ENCODE measurements around the gene SLC24A3. TPM values are rescaled to one million over a fixed set of nuclear protein-coding genes. Genes with fewer than 3 reads are reported as not detected.

SLC24A3 gene
- total and polyA plus RNA-seq, 2 experiments from 2014 or later: 0.81 to 2.5 TPM

DNA sequence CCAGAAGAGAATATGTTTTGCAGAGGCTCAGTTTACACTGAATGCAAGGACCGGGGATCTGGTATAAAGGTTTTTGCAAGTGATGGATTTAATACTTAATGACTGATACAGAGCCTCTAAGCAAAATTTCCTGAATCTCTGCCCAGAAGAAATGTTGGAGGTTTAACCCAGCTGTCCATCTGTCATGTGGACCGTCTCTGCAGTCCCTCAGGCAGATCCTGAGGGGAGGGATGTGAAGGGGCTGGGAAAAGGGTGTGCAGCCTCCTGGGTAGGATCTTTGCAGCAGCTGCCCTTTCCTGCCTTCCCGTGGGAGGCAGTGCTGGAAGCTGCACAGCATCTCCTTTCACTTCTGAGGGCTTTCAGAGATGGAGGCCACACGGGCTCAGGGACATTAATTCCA, 207.0 kb downstream of the SLC24A3 start:
- no peak for ATAC-seq
- no peak overlapping the region for H3K27ac Mint-ChIP-seq

DNA sequence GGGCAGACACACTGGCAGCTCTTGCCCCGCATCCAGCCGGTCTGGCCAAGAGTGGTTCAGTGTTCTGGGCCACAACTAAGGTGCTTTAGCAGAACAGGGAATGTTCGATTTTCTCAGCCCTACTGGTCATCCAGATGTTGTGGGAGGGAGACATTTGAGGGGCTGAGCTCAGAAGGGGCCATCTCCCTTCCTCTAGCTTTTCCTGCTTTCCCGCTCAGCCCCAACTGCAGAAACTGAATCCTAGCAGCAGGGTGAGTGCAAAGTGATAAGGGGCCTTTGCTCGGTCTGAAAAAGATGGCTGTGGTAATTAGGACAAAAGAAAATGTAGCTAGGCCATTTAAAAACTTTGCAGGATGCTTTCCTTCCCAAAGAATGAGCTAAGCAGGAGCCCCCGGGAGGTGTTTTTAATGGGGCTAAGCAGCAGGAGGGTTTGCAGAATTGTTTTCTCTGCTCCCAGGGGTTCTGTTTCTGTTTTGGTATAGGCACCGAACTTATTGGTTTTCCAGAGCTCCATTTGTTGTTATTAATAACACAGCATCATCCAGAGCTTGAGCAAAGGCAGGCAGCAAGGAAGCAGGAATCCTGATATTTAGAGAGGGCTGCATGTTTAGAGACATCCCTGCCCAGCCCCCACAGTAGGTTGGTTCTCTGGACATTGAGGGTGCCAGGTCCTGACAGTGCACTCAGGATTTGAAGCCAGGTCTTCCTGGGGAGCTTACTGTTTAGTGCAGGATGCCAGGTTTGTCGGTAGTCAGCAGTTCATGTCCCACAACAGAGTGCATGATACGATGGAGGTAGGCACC, 210.9 kb downstream of the SLC24A3 start:
- peaks cover 13% of the 10 kb centered on the region for H3K4me1 ChIP-seq (ENCODE audit: insufficient read depth)
- H3K36me3 ChIP-seq (ENCODE audit: insufficient read depth): no peaks in the 10 kb centered on the region
- no peak overlapping the region for H3K4me3 ChIP-seq
- Mint-ChIP-seq H3K4me1 (peaks cover 40% of the 10 kb centered on the region), H3K27ac (peak overlapping the region; percentile 91), H3K36me3 (ENCODE audit: low read depth) (peaks cover 3% of the 10 kb centered on the region; the same call in 1 of the 3 replicates), H3K4me3 (no peak overlapping the region), H3K27me3 (ENCODE audit: insufficient read depth, low read depth, poor library complexity) (peaks cover 3% of the 10 kb centered on the region), H3K9me3 (0 out of 3 replicates have a peak, but pooled peaks cover 6% of the 10 kb centered on the region)
- H3K4me2 ChIP-seq: peak overlapping the region; percentile 62
- no peaks in the 10 kb centered on the region for H3F3A ChIP-seq (replicated peaks; ENCODE audit: low read depth)
- H3K9me2 ChIP-seq (ENCODE audit: insufficient read depth): no peaks in the 10 kb centered on the region
- H3K27me3 ChIP-seq (ENCODE audit: insufficient read depth): no peaks in the 10 kb centered on the region
- H3K79me2 ChIP-seq (replicated peaks; ENCODE audit: insufficient read depth): no peaks in the 10 kb centered on the region
- H2AFZ ChIP-seq: peak overlapping the region; percentile 72; the same call in 1 of the 2 replicates
- peak overlapping the region; percentile 50; the same call in 1 of the 2 replicates for H3K27ac ChIP-seq (ENCODE audit: low read depth)
- H4K20me1 ChIP-seq (replicated peaks; ENCODE audit: insufficient read depth): no peaks in the 10 kb centered on the region
- DNase-seq (ENCODE audit: low spot score) (peak; percentile 11), ATAC-seq (peak; percentile 57)
- TF ChIP-seq STAT1 (IDR thresholded peaks at IDR 0.05; ENCODE audit: unreplicated experiment) (no peak), ZNF114 (CRISPR knock-in tag; IDR thresholded peaks at IDR 0.05) (no peak), ETS1 (IDR thresholded peaks at IDR 0.05) (no peak), EZH2 (IDR thresholded peaks at IDR 0.05; ENCODE audit: low read depth, unreplicated experiment) (no peak), EZH2phosphoT487 (IDR thresholded peaks at IDR 0.05; ENCODE audit: unreplicated experiment) (no peak), POLR2AphosphoS5 (IDR thresholded peaks at IDR 0.05; ENCODE audit: low read depth) (no peak), REST (IDR thresholded peaks at IDR 0.05; ENCODE audit: unreplicated experiment) (no peak), CTCF (conservative IDR thresholded peaks at IDR 0.05; ENCODE audit: low read depth in 2 of 2) (no peak), ZNF331 (CRISPR knock-in tag; IDR thresholded peaks at IDR 0.05; ENCODE audit: low read depth) (no peak), NANOG (IDR thresholded peaks at IDR 0.05; ENCODE audit: borderline replicate concordance) (no peak)

More for the DNA sequence above, 207.0 kb downstream of the SLC24A3 start:
- Mint-ChIP-seq H3K9me3 (0 out of 3 replicates have a peak, but pooled peaks cover 6% of the 10 kb centered on the region), H3K4me1 (peaks cover 31% of the 10 kb centered on the region), H3K27me3 (ENCODE audit: insufficient read depth, low read depth, poor library complexity) (peaks cover 3% of the 10 kb centered on the region), H3K36me3 (ENCODE audit: low read depth) (peaks cover 3% of the 10 kb centered on the region; the same call in 1 of the 3 replicates), H3K4me3 (no peak overlapping the region)
- TF ChIP-seq STAT1 (IDR thresholded peaks at IDR 0.05; ENCODE audit: unreplicated experiment): no peak
- TF ChIP-seq JUNB (IDR thresholded peaks at IDR 0.05; ENCODE audit: unreplicated experiment): no peak
- TF ChIP-seq ETS1 (IDR thresholded peaks at IDR 0.05): no peak
- no peak for TF ChIP-seq NANOG (IDR thresholded peaks at IDR 0.05; ENCODE audit: borderline replicate concordance)
- Histone ChIP-seq H3K4me3 (no peak overlapping the region), H4K20me1 (replicated peaks; ENCODE audit: insufficient read depth) (no peaks in the 10 kb centered on the region), H3K27me3 (ENCODE audit: insufficient read depth) (no peaks in the 10 kb centered on the region), H3K4me2 (no peak overlapping the region), H3K36me3 (ENCODE audit: insufficient read depth) (no peaks in the 10 kb centered on the region), H3K79me2 (replicated peaks; ENCODE audit: insufficient read depth) (no peaks in the 10 kb centered on the region), H3F3A (replicated peaks; ENCODE audit: low read depth) (no peaks in the 10 kb centered on the region), H3K4me1 (ENCODE audit: insufficient read depth) (peaks cover 13% of the 10 kb centered on the region), H3K27ac (ENCODE audit: low read depth) (no peak overlapping the region), H2AFZ (no peak overlapping the region), H3K9me2 (ENCODE audit: insufficient read depth) (0 out of 2 replicates have a peak, but pooled peaks cover 3% of the 10 kb centered on the region)
- DNase-seq (ENCODE audit: low spot score): no peak
